OCI-LY1 (cell line): Measurements from ENCODE around the gene FGGY.

Source experiments
- EZH2 ChIP-seq: fragments of 200-600 bp; sonication (generic), shearing (Covaris generic); IDR thresholded peaks from 2 replicates; pipeline ENCODE4 v1.8.0; 2017; ENCODE audit warnings: borderline replicate concordance, mixed run types, mild to moderate bottlenecking, antibody characterized with exemption, low read length, moderate library complexity, mixed read lengths
- TF ChIP-seq, protein P1 (sequence below): fragments of 200-600 bp; sonication (generic), shearing (Covaris generic); IDR thresholded peaks from 2 replicates; pipeline ENCODE4 v1.5.1; 2017; ENCODE audit warnings: mild to moderate bottlenecking, antibody characterized with exemption, low read length, moderate library complexity, mixed read lengths

DNA sequence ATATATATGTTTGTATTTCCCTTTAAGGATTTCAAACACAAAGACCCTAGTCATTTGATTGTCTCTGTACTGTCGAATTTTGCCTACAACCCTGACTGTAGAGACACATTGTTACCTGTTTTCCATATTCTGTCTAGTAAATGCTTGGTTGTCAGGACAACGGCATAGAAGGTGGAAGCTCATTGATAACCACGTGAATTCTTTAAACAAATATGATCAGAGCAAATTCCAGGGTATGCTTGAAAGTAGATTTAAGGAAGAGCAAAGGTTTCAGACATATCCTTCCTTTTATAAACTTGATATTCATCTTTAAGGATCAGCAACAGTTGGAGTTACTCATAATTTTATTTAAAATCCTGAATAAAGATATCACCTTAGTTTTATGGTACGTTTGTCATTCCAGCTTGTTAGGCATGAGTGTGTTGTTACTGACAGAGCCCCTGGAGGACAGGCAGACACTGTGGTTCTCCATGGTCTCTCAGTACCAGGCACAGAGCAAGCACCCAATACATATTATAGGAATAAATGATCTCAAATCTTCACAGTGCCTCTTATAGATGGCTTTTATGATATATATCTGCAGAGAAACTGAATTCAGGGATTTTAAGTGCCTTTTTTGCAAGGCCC is 203.2 kb downstream of the FGGY start:
- TF ChIP-seq EZH2: no peak
- TF ChIP-seq, protein P1, sequence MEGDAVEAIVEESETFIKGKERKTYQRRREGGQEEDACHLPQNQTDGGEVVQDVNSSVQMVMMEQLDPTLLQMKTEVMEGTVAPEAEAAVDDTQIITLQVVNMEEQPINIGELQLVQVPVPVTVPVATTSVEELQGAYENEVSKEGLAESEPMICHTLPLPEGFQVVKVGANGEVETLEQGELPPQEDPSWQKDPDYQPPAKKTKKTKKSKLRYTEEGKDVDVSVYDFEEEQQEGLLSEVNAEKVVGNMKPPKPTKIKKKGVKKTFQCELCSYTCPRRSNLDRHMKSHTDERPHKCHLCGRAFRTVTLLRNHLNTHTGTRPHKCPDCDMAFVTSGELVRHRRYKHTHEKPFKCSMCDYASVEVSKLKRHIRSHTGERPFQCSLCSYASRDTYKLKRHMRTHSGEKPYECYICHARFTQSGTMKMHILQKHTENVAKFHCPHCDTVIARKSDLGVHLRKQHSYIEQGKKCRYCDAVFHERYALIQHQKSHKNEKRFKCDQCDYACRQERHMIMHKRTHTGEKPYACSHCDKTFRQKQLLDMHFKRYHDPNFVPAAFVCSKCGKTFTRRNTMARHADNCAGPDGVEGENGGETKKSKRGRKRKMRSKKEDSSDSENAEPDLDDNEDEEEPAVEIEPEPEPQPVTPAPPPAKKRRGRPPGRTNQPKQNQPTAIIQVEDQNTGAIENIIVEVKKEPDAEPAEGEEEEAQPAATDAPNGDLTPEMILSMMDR: no peak
